GM12891 (cell line): ENCODE measurements around the gene MRRF.

Experiments used
- DNase-seq: peaks from one replicate; pipeline ENCODE4 v3.0.0; 2011; ENCODE audit warnings: low spot score; ENCODE audit not compliant: insufficient read length
- FAIRE-seq: peaks from 2 replicates; lab custom pipeline; 2011; peaks lifted over from hg19 to GRCh38; lab: Jason Lieb, UNC
- PAX5 ChIP-seq: IDR thresholded peaks from 2 replicates; pipeline ENCODE4 v1.6.1; 2011; ENCODE audit warnings: low read length, moderate library complexity, mild to moderate bottlenecking; ENCODE audit not compliant: insufficient read depth, severe bottlenecking
- POLR2A ChIP-seq: IDR thresholded peaks from 2 replicates; pipeline ENCODE4 v1.6.1; 2011; ENCODE audit warnings: low read depth, low read length, control low read depth
- POLR2AphosphoS5 ChIP-seq: IDR thresholded peaks from 2 replicates; pipeline ENCODE4 v1.6.1; 2011; ENCODE audit warnings: low read depth, low read length, control low read depth
- POU2F2 ChIP-seq: IDR thresholded peaks from 2 replicates; pipeline ENCODE4 v1.6.1; 2011; ENCODE audit warnings: low read depth, mild to moderate bottlenecking, control low read depth, low read length, moderate library complexity
- SPI1 ChIP-seq: IDR thresholded peaks from 2 replicates; pipeline ENCODE4 v1.6.1; 2011; ENCODE audit warnings: low read depth, low read length, control low read depth
- TAF1 ChIP-seq: IDR thresholded peaks from 2 replicates; pipeline ENCODE4 v1.6.1; 2011; ENCODE audit warnings: low read depth, low read length, control low read depth

MRRF gene

GRCh38 chr9:122252796-122253195 lies 11.9 kb upstream of the MRRF start:
- TF ChIP-seq POLR2A (no peak), PAX5 (no peak), POU2F2 (no peak), SPI1 (no peak), POLR2AphosphoS5 (no peak)
- FAIRE-seq (no peak), DNase-seq (no peak)

GRCh38 chr9:122254761-122255160 lies 9.9 kb upstream of the MRRF start:
- no peak for FAIRE-seq
- no peak for DNase-seq
- no peak for TF ChIP-seq POLR2AphosphoS5

GRCh38 chr9:122256206-122256605 lies 8.5 kb upstream of the MRRF start:
- DNase-seq (no peak), FAIRE-seq (no peak)
- TF ChIP-seq POLR2A (no peak), POU2F2 (no peak), PAX5 (no peak)

- no peak for FAIRE-seq
These were observed 5.7 kb upstream of the MRRF start for GRCh38 chr9:122258886-122259415.

GRCh38 chr9:122261469-122261881 lies 3.2 kb upstream of the MRRF start:
- DNase-seq (no peak), FAIRE-seq (no peak)
- no peak for TF ChIP-seq SPI1

More at GRCh38 chr9:122258886-122259415, 5.7 kb upstream of the MRRF start:
- DNase-seq: no peak
- TF ChIP-seq SPI1 (no peak), POLR2AphosphoS5 (no peak), PAX5 (no peak), POU2F2 (no peak), TAF1 (no peak), POLR2A (no peak)

- no peak for DNase-seq
These were observed 2.6 kb upstream of the MRRF start for GRCh38 chr9:122262073-122262472.

GRCh38 chr9:122263699-122264349 lies 858 bp upstream of the MRRF start:
- DNase-seq: no peak
- no peak for FAIRE-seq
- TF ChIP-seq SPI1 (no peak), PAX5 (no peak), TAF1 (no peak), POLR2A (no peak), POU2F2 (no peak), POLR2AphosphoS5 (no peak)

More at GRCh38 chr9:122262073-122262472, 2.6 kb upstream of the MRRF start:
- FAIRE-seq: no peak
- TF ChIP-seq POLR2AphosphoS5 (no peak), POLR2A (no peak)

- TF ChIP-seq TAF1 (peak; percentile 48; the same call in 1 of the 2 replicates), POLR2A (0 out of 2 replicates have a peak, but pooled peaks have one; percentile 54), SPI1 (no peak), POU2F2 (no peak), PAX5 (no peak), POLR2AphosphoS5 (peak; percentile 32; the same call in 1 of the 2 replicates)
- DNase-seq (peak; percentile 9), FAIRE-seq (no peak)
These were observed 650 bp downstream of the MRRF start for GRCh38 chr9:122265149-122265915.

- TF ChIP-seq POLR2AphosphoS5 (no peak), SPI1 (no peak), POLR2A (no peak), POU2F2 (no peak), PAX5 (no peak)
- FAIRE-seq (no peak), DNase-seq (no peak)
These were observed 3.5 kb downstream of the MRRF start for GRCh38 chr9:122268041-122268814.

GRCh38 chr9:122274055-122274454 lies 9.4 kb downstream of the MRRF start:
- DNase-seq (no peak), FAIRE-seq (no peak)
- no peak for TF ChIP-seq SPI1
- TF ChIP-seq PAX5: no peak
- no peak for TF ChIP-seq POLR2A
- TF ChIP-seq POU2F2: no peak
- no peak for TF ChIP-seq TAF1
- no peak for TF ChIP-seq POLR2AphosphoS5
